Adipocyte (in vitro differentiated cells): ENCODE data around the gene DENND4C.
"Not testable (repeated sequence)": the region's sequence is repeated elsewhere in the genome, so short reads cannot be mapped to it uniquely, and the experiment has no call there.

ENCODE experiments used
- DNase-seq: peaks from one replicate; pipeline ENCODE4 v3.0.0-alpha.2; 2015; ENCODE audit warnings: low read depth
- H3K27me3 ChIP-seq: replicated peaks from 2 replicates; pipeline ENCODE4 v1.7.0; 2013; ENCODE audit warnings: mild to moderate bottlenecking, low read length, moderate library complexity; ENCODE audit not compliant: control insufficient read depth, insufficient read depth
- H3K36me3 ChIP-seq: 2 replicates; pipeline ENCODE4 v1.7.0; 2013; ENCODE audit warnings: low read length, mild to moderate bottlenecking, moderate library complexity; ENCODE audit not compliant: control insufficient read depth, insufficient read depth, severe bottlenecking
- H3K4me1 ChIP-seq: 2 replicates; pipeline ENCODE4 v1.7.0; 2013; ENCODE audit warnings: mild to moderate bottlenecking, low read length, moderate library complexity; ENCODE audit not compliant: control insufficient read depth, insufficient read depth
- H3K4me3 ChIP-seq: 2 replicates; pipeline ENCODE4 v1.7.0; 2013; ENCODE audit warnings: mild to moderate bottlenecking, low read length, moderate library complexity
- H3K9ac ChIP-seq: 2 replicates; pipeline ENCODE4 v1.7.0; 2013; ENCODE audit warnings: mild to moderate bottlenecking, low read length, moderate library complexity
- H3K9me3 ChIP-seq: 2 replicates; pipeline ENCODE4 v1.7.0; 2013; ENCODE audit warnings: mild to moderate bottlenecking, low read length, moderate library complexity; ENCODE audit not compliant: control insufficient read depth

DENND4C gene

GRCh38 chr9:19389539-19389938 lies 159.0 kb downstream of the DENND4C start:
- H3K4me3 ChIP-seq, H3K9ac ChIP-seq, DNase-seq, H3K27me3 ChIP-seq, H3K9me3 ChIP-seq, H3K36me3 ChIP-seq: not testable (repeated sequence)
- H3K4me1 ChIP-seq = peaks cover 11% of the 10 kb centered on the region

- H3K4me3 ChIP-seq = no peak overlapping the region
- H3K4me1 ChIP-seq = no peaks in the 10 kb centered on the region
- DNase-seq = no peak
- H3K9ac ChIP-seq = no peak overlapping the region
- H3K27me3 ChIP-seq = no peaks in the 10 kb centered on the region
- no peaks in the 10 kb centered on the region for H3K9me3 ChIP-seq
- no peaks in the 10 kb centered on the region for H3K36me3 ChIP-seq
Observed at GRCh38 chr9:19397845-19398244, 167.4 kb downstream of the DENND4C start.

- H3K4me1 ChIP-seq = peaks cover 15% of the 10 kb centered on the region
- DNase-seq, H3K9ac ChIP-seq: not testable (repeated sequence)
Observed at GRCh38 chr9:19403231-19403630, 172.7 kb downstream of the DENND4C start.

GRCh38 chr9:19404283-19405075 lies 174.0 kb downstream of the DENND4C start:
- Histone ChIP-seq H3K9me3 (no peaks in the 10 kb centered on the region), H3K4me3 (no peak overlapping the region), H3K9ac (no peak overlapping the region), H3K27me3 (no peaks in the 10 kb centered on the region), H3K4me1 (peaks cover 17% of the 10 kb centered on the region), H3K36me3 (no peaks in the 10 kb centered on the region)
- no peak for DNase-seq

More at GRCh38 chr9:19403231-19403630, 172.7 kb downstream of the DENND4C start:
- H3K36me3 ChIP-seq, H3K4me3 ChIP-seq, H3K9me3 ChIP-seq, H3K27me3 ChIP-seq: not testable (repeated sequence)

- Histone ChIP-seq H3K4me3 (no peak overlapping the region), H3K4me1 (peaks cover 27% of the 10 kb centered on the region), H3K9me3 (no peaks in the 10 kb centered on the region), H3K9ac (no peak overlapping the region), H3K27me3 (no peaks in the 10 kb centered on the region), H3K36me3 (no peaks in the 10 kb centered on the region)
- DNase-seq = no peak
Observed at GRCh38 chr9:19405771-19406170, 175.3 kb downstream of the DENND4C start.

GRCh38 chr9:19408316-19408692 lies 177.8 kb downstream of the DENND4C start:
- Histone ChIP-seq H3K36me3 (no peaks in the 10 kb centered on the region), H3K9ac (peak overlapping the region; percentile 90), H3K27me3 (no peaks in the 10 kb centered on the region), H3K4me3 (peak overlapping the region; percentile 97), H3K4me1 (peaks cover 48% of the 10 kb centered on the region), H3K9me3 (no peaks in the 10 kb centered on the region)
- DNase-seq = no peak

- peak; percentile 96 for DNase-seq
- Histone ChIP-seq H3K4me1 (peaks cover 48% of the 10 kb centered on the region), H3K27me3 (no peaks in the 10 kb centered on the region), H3K36me3 (no peaks in the 10 kb centered on the region), H3K9me3 (no peaks in the 10 kb centered on the region), H3K4me3 (peak within 1 kb of the TSS; percentile 97), H3K9ac (peak within 1 kb of the TSS; percentile 90)
Observed at GRCh38 chr9:19408693-19409400, 178.4 kb downstream of the DENND4C start, which contains the start of gene ACER2. ACER2 (plus strand) TSS chr9:19409009; CDS start chr9:19409085, 76 bp downstream.

GRCh38 chr9:19409401-19410194 lies 179.1 kb downstream of the DENND4C start:
- Histone ChIP-seq H3K27me3 (no peaks in the 10 kb centered on the region), H3K4me1 (peaks cover 43% of the 10 kb centered on the region), H3K9me3 (no peaks in the 10 kb centered on the region), H3K36me3 (no peaks in the 10 kb centered on the region), H3K9ac (peak overlapping the region; percentile 90), H3K4me3 (peak overlapping the region; percentile 97)
- DNase-seq = peak; percentile 22

GRCh38 chr9:19410195-19410503 lies 179.7 kb downstream of the DENND4C start:
- no peaks in the 10 kb centered on the region for H3K9me3 ChIP-seq
- peak overlapping the region; percentile 97 for H3K4me3 ChIP-seq
- no peaks in the 10 kb centered on the region for H3K27me3 ChIP-seq
- peaks cover 37% of the 10 kb centered on the region for H3K4me1 ChIP-seq
- H3K36me3 ChIP-seq = no peaks in the 10 kb centered on the region
- no peak for DNase-seq
- H3K9ac ChIP-seq = no peak overlapping the region

GRCh38 chr9:19410594-19410993 lies 180.1 kb downstream of the DENND4C start:
- H3K4me3 ChIP-seq = peak overlapping the region; percentile 97
- no peaks in the 10 kb centered on the region for H3K9me3 ChIP-seq
- H3K4me1 ChIP-seq = peaks cover 36% of the 10 kb centered on the region
- no peak overlapping the region for H3K9ac ChIP-seq
- H3K36me3 ChIP-seq = no peaks in the 10 kb centered on the region
- DNase-seq = no peak
- H3K27me3 ChIP-seq = no peaks in the 10 kb centered on the region

GRCh38 chr9:19411316-19411715 lies 180.8 kb downstream of the DENND4C start:
- Histone ChIP-seq H3K9ac (no peak overlapping the region), H3K9me3 (no peaks in the 10 kb centered on the region), H3K36me3 (no peaks in the 10 kb centered on the region), H3K4me3 (no peak overlapping the region), H3K27me3 (no peaks in the 10 kb centered on the region), H3K4me1 (peaks cover 36% of the 10 kb centered on the region)
- no peak for DNase-seq
